Ovary (tissue), 9 donors: Measurements from ENCODE around the gene ZNF592. TPM values are rescaled to one million over a fixed set of nuclear protein-coding genes. Genes with fewer than 3 reads are reported as not detected.

ENCODE experiments used
- DNase-seq, 5 donors: peaks; one replicate each; pipeline ENCODE4 v3.0.0-alpha.2; 2019 to 2020
- H3K27ac ChIP-seq, 2 donors: fragments of 200-600 bp; one replicate each; pipeline versions ENCODE4 v1.5.1 to v1.8.0; 2019 to 2022
- H3K27me3 ChIP-seq: fragments of 200-600 bp; one replicate; pipeline ENCODE4 v1.8.0; 2022
- H3K36me3 ChIP-seq: fragments of 200-600 bp; sonication (generic); one replicate; pipeline ENCODE4 v1.5.1; 2019
- H3K4me1 ChIP-seq: one replicate; pipeline ENCODE4 v1.8.1; 2013; ENCODE audit warnings: mild to moderate bottlenecking, moderate library complexity; ENCODE audit not compliant: insufficient read depth
- H3K4me3 ChIP-seq: fragments of 200-600 bp; sonication (generic); one replicate; pipeline ENCODE4 v1.5.1; 2017
- H3K9me3 ChIP-seq, 2 donors: fragments of 200-600 bp in 1 of 2; sonication (generic) in 1 of 2; one replicate each; pipeline versions ENCODE4 v1.5.1 to v1.8.1; 2013 to 2019; ENCODE audit warnings: mild to moderate bottlenecking in 1 of 2, moderate library complexity in 1 of 2
- EP300 ChIP-seq: sonication (generic); formaldehyde crosslinking; IDR thresholded peaks from one replicate; pipeline ENCODE4 v1.6.1; 2017; ENCODE audit warnings: antibody characterized with exemption
- POLR2A ChIP-seq: fragments of 450-650 bp; IDR thresholded peaks from one replicate; pipeline ENCODE4 v1.6.1; 2017; ENCODE audit warnings: antibody characterized with exemption, mild to moderate bottlenecking, moderate library complexity
- WGBS, 3 donors: extraction: QIAGEN DNeasy Blood & Tissue Kit in 1 of 3; methylation state at CpG; one replicate each; pipeline versions ENCODE4 v1.1.5 to v1.1.7; 2013 to 2017; 5-methylcytosine and 5-hydroxymethylcytosine counted together
- intact Hi-C, 4 donors: fragments of 100-400 bp; cut with DNase I; formaldehyde crosslinking; loops; one replicate each; pipeline versions ENCODE4 v1.11.0 to v1.15.1; 2022 to 2023
- polyA plus RNA-seq, 2 donors: library from polyadenylated mRNA; stranded (reverse); fragments of 200-250 nt in 1 of 2; fragments of 350-450 nt in 1 of 2; fragmentation: Illumina TruSeq in 1 of 2; extraction: RNeasy Lipid Tissue Mini Kit (QIAGEN cat#74804) in 1 of 2; gene quantifications; one replicate each; pipeline ENCODE4 v1.2.3, GENCODE V29; 2013 to 2014
- total RNA-seq, 7 donors: library from RNA; depleted of rRNA in 2 of 7; stranded (reverse); fragments of >200 nt in 2 of 7; fragmentation: NEBNext Ultra II Directional in 3 of 7; extraction: Animal tissue kit (Norgen Biotek cat#: 25700) in 3 of 7; gene quantifications; one replicate each; pipeline versions ENCODE4 v1.1.0 to v1.2.4, GENCODE V29; 2016 to 2023
- TF ChIP-seq, protein P1 (sequence below), 3 donors: fragments of 450-650 bp in 2 of 3; fragments of 200-600 bp in 1 of 3; IDR thresholded peaks; one replicate each; pipeline versions ENCODE4 v1.5.1 to v1.8.0; 2016 to 2022; ENCODE audit warnings: antibody characterized with exemption in 3 of 3, mild to moderate bottlenecking in 1 of 3
- donor health status: DM: no; HTN: no; CAD: no; lungs with moderate emphysema.
- donor health status: DM: no; HTN: no; CAD: no.
- donor health status: Bipolar disorder and iron deficiency.
- donor health status: DM: yes; HTN: yes; CAD: no.
- donor health status: DM: no; HTN: no; CAD: no.
- donor health status: DM: yes; HTN: yes; CAD: no.

The ZNF592 gene
- total and polyA plus RNA-seq, 9 donors = 10.9 to 37.3 (median 23.7) TPM

DNA sequence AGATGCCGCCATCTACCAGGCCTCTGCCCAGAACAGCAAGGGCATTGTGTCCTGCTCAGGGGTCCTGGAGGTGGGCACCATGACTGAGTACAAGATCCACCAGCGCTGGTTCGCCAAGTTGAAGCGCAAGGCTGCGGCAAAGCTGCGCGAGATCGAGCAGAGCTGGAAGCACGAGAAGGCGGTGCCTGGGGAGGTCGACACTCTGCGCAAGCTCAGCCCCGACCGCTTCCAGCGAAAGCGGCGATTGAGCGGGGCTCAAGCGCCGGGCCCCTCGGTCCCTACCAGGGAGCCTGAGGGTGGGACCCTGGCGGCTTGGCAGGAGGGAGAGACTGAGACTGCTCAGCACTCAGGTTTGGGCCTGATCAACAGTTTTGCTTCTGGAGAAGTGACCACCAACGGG lies 91.3 kb downstream of the ZNF592 start:
- H3K4me3 ChIP-seq = no peak overlapping the region
- DNase-seq = peak in 1 of 5 donors; percentile 18
- H3K9me3 ChIP-seq = no peaks in the 10 kb centered on the region
- no peaks in the 10 kb centered on the region for H3K36me3 ChIP-seq
- no peaks in the 10 kb centered on the region for H3K27me3 ChIP-seq
- H3K27ac ChIP-seq = no peak overlapping the region
- TF ChIP-seq POLR2A (no peak), EP300 (no peak)
- TF ChIP-seq, protein P1, sequence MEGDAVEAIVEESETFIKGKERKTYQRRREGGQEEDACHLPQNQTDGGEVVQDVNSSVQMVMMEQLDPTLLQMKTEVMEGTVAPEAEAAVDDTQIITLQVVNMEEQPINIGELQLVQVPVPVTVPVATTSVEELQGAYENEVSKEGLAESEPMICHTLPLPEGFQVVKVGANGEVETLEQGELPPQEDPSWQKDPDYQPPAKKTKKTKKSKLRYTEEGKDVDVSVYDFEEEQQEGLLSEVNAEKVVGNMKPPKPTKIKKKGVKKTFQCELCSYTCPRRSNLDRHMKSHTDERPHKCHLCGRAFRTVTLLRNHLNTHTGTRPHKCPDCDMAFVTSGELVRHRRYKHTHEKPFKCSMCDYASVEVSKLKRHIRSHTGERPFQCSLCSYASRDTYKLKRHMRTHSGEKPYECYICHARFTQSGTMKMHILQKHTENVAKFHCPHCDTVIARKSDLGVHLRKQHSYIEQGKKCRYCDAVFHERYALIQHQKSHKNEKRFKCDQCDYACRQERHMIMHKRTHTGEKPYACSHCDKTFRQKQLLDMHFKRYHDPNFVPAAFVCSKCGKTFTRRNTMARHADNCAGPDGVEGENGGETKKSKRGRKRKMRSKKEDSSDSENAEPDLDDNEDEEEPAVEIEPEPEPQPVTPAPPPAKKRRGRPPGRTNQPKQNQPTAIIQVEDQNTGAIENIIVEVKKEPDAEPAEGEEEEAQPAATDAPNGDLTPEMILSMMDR (IDR thresholded peaks at IDR 0.05) = no peak
- H3K4me1 ChIP-seq = peaks cover 3% of the 10 kb centered on the region
- WGBS, 3 donors = 93 to 98% (median 97%) methylated on average over 23 of the region's 23 CpGs
- intact Hi-C loops = no loop called here

DNA sequence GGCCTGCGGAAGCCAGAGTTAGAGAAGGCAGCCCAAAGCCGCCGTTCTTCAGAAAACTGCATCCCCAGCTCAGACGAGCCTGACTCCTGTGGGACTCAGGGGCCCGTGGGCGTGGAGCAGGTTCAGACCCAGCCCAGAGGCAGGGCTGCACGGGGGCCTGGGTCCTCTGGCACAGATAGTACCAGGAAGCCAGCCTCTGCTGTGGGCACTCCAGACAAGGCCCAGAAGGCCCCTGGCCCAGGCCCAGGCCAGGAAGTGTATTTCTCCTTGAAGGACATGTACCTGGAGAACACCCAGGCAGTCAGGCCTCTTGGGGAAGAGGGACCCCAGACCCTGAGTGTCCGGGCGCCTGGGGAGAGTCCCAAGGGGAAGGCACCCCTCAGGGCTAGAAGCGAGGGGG lies 91.9 kb downstream of the ZNF592 start:
- no peak for TF ChIP-seq EP300
- TF ChIP-seq, protein P1 (IDR thresholded peaks at IDR 0.05) = no peak
- TF ChIP-seq POLR2A = no peak
- DNase-seq = peak in 1 of 5 donors; percentile 15
- H3K4me1 ChIP-seq = peaks cover 3% of the 10 kb centered on the region
- H3K9me3 ChIP-seq = no peaks in the 10 kb centered on the region
- H3K27ac ChIP-seq = no peak overlapping the region
- intact Hi-C loops = no loop called here
- H3K27me3 ChIP-seq = no peaks in the 10 kb centered on the region
- no peak overlapping the region for H3K4me3 ChIP-seq
- no peaks in the 10 kb centered on the region for H3K36me3 ChIP-seq
- 85 to 91% (median 89%) methylated on average over 10 of the region's 10 CpGs for WGBS, 3 donors

DNA sequence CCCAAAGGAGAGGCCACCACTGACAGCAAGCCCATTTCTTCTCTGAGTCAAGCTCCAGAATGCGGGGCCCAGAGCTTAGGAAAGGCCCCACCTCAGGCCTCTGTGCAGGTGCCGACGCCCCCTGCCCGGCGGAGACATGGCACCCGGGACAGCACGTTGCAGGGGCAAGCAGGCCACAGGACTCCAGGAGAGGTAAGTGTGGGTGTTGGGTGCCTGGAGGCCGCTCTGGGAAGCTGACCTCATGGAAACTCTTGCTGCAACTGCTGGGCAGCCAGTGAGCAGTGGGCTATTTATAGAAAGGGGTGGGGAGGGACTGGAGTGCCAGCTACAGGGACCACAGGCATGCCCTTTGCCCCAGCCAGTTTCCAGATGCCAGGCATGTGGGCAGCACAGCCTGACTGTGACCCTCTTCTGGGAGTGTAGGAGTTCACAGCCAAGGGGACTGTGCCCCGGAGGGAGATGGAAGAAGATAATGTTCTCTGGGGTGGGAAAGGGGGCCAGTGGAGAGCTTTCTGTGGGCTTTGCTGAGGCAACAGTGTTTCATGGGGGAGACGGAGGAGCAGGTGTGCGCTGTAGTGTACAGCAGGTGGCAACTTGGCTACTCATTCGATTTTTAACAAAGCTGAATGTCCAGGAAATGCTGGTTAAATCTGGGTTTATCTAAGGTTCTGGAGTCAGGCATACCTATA lies 92.5 kb downstream of the ZNF592 start:
- Histone ChIP-seq H3K9me3 (no peaks in the 10 kb centered on the region), H3K27me3 (no peaks in the 10 kb centered on the region), H3K4me3 (no peak overlapping the region), H3K36me3 (no peaks in the 10 kb centered on the region), H3K27ac (no peak overlapping the region), H3K4me1 (peaks cover 3% of the 10 kb centered on the region)
- intact Hi-C loops = no loop called here
- peak; percentile 39 for TF ChIP-seq EP300
- TF ChIP-seq, protein P1 (IDR thresholded peaks at IDR 0.05) = no peak
- 84 to 87% (median 84%) methylated on average over 12 of the region's 12 CpGs for WGBS, 3 donors
- DNase-seq = peak in 2 of 5 donors; percentile 20 to 38

DNA sequence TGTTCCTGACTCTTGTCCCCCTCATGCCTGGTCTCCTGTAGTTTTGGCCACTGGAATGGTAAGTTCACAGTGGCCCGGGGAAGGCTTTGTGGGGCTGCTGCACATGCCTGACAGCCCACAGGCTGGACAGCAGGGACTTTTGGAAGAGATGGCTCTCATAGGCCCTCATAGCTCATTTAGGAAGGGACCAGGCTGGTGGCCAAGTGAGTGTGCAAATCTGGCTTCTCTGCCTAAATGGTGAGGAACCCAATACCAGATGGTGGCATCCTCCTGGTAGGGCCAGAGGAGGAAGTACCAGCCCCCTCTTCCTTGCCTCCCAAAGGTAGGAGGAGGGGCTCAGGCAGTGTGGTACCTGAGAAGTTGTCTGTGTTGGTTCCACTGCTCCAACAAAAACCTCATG lies 94.4 kb downstream of the ZNF592 start:
- TF ChIP-seq POLR2A (no peak), EP300 (no peak)
- TF ChIP-seq, protein P1 (IDR thresholded peaks at IDR 0.05) = no peak
- H3K9me3 ChIP-seq = no peaks in the 10 kb centered on the region
- intact Hi-C loops = no loop called here
- no peaks in the 10 kb centered on the region for H3K36me3 ChIP-seq
- no peaks in the 10 kb centered on the region for H3K27me3 ChIP-seq
- H3K4me3 ChIP-seq = no peak overlapping the region
- no peak for DNase-seq
- peaks cover 3% of the 10 kb centered on the region for H3K4me1 ChIP-seq
- no peak overlapping the region for H3K27ac ChIP-seq
- WGBS, 3 donors = 82 to 93% (median 90%) methylated on average over 1 of the region's 1 CpG
